ENCODE data around the gene STBD1. TPM values are rescaled to one million over a fixed set of nuclear protein-coding genes. Genes with fewer than 3 reads are reported as not detected.
"Not testable (repeated sequence)": the region's sequence is repeated elsewhere in the genome, so short reads cannot be mapped to it uniquely, and the experiment has no call there.

STBD1 gene
- polyA plus RNA-seq, 1 of the 3 experiments (the other 2 are of a cell fraction) = 1.6 TPM

GRCh38 chr4:76283900-76284299 lies 22.6 kb upstream of the STBD1 start:
- no peaks in the 10 kb centered on the region for H3F3A ChIP-seq (replicated peaks; ENCODE audit: insufficient read depth)
- CTCF ChIA-PET = interaction anchor here (0.7 kb wide), 1 partner anchor 77 kb away, joined by 3 read pairs; no protein-coding TSS in a partner anchor
- TF ChIP-seq TEAD4 (IDR thresholded peaks at IDR 0.05; ENCODE audit: borderline replicate concordance, insufficient read depth) = no peak
- H3K9ac ChIP-seq = no peak overlapping the region
- H3K9me3 ChIP-seq = peaks cover 5% of the 10 kb centered on the region; the same call in 1 of the 2 replicates
- H3K27me3 ChIP-seq (ENCODE audit: insufficient read depth) = no peaks in the 10 kb centered on the region
- no peak overlapping the region for H3K4me3 ChIP-seq (ENCODE audit: low read depth in 2 of 2, low read length in 1 of 2)
- no peaks in the 10 kb centered on the region for H3K79me2 ChIP-seq (ENCODE audit: insufficient read depth)
- no peak overlapping the region for H3K27ac ChIP-seq (ENCODE audit: low read depth in 2 of 2, low read length in 1 of 2)
- no peak for DNase-seq
- WGBS (ENCODE audit: low lambda C conversion rate) = 68% methylated on average over 4 of the region's 4 CpGs
- peaks cover 0 to 4% of the 10 kb centered on the region in 2 experiments; a peak in 1 of 4 replicates for H3K4me1 ChIP-seq (ENCODE audit: control insufficient read depth in 1 of 2, insufficient read depth in 2 of 2, low read depth in 1 of 2, low read length in 1 of 2)
- H2AFZ ChIP-seq (ENCODE audit: low read depth) = no peak overlapping the region
- no peaks in the 10 kb centered on the region for H3K36me3 ChIP-seq (replicated peaks in 1 of 2; ENCODE audit: control insufficient read depth in 1 of 2, insufficient read depth in 2 of 2, low read length in 1 of 2)
- no peak overlapping the region for H3K4me2 ChIP-seq
- no peaks in the 10 kb centered on the region for H4K20me1 ChIP-seq (ENCODE audit: insufficient read depth)
- no peaks in the 10 kb centered on the region for H3K9me2 ChIP-seq
- POLR2A ChIA-PET = no interaction called here

- H2AFZ ChIP-seq (ENCODE audit: low read depth); H3K27ac ChIP-seq (ENCODE audit: low read depth in 2 of 2, low read length in 1 of 2); DNase-seq; H3K27me3 ChIP-seq (ENCODE audit: insufficient read depth); H3K9ac ChIP-seq; H3K9me2 ChIP-seq; H4K20me1 ChIP-seq (ENCODE audit: insufficient read depth); H3K4me1 ChIP-seq (ENCODE audit: control insufficient read depth in 1 of 2, insufficient read depth in 2 of 2, low read depth in 1 of 2, low read length in 1 of 2); H3K4me3 ChIP-seq (ENCODE audit: low read depth in 2 of 2, low read length in 1 of 2); H3K4me2 ChIP-seq; H3K79me2 ChIP-seq (ENCODE audit: insufficient read depth); H3K36me3 ChIP-seq (replicated peaks in 1 of 2; ENCODE audit: control insufficient read depth in 1 of 2, insufficient read depth in 2 of 2, low read length in 1 of 2); POLR2A ChIA-PET; H3K9me3 ChIP-seq; H3F3A ChIP-seq (replicated peaks; ENCODE audit: insufficient read depth); CTCF ChIA-PET: not testable (repeated sequence)
- 15% methylated on average over 3 of the region's 3 CpGs for WGBS (ENCODE audit: low lambda C conversion rate)
Measured at GRCh38 chr4:76287811-76288210, 18.7 kb upstream of the STBD1 start.

- WGBS (ENCODE audit: low lambda C conversion rate) = 71% methylated on average over 3 of the region's 3 CpGs
- Histone ChIP-seq H4K20me1 (ENCODE audit: insufficient read depth) (no peaks in the 10 kb centered on the region), H3K4me2 (no peak overlapping the region), H3K36me3 (replicated peaks in 1 of 2; ENCODE audit: control insufficient read depth in 1 of 2, insufficient read depth in 2 of 2, low read length in 1 of 2) (no peaks in the 10 kb centered on the region), H3K4me1 (ENCODE audit: control insufficient read depth in 1 of 2, insufficient read depth in 2 of 2, low read depth in 1 of 2, low read length in 1 of 2) (no peaks in the 10 kb centered on the region), H3K9me3 (no peaks in the 10 kb centered on the region), H3K27ac (ENCODE audit: low read depth in 2 of 2, low read length in 1 of 2) (no peak overlapping the region), H3K79me2 (ENCODE audit: insufficient read depth) (no peaks in the 10 kb centered on the region), H3F3A (replicated peaks; ENCODE audit: insufficient read depth) (no peaks in the 10 kb centered on the region), H3K9ac (no peak overlapping the region), H3K27me3 (ENCODE audit: insufficient read depth) (no peaks in the 10 kb centered on the region), H3K9me2 (no peaks in the 10 kb centered on the region), H3K4me3 (ENCODE audit: low read depth in 2 of 2, low read length in 1 of 2) (no peak overlapping the region), H2AFZ (ENCODE audit: low read depth) (no peak overlapping the region)
- POLR2A ChIA-PET = interaction anchor here (2.1 kb wide), 1 partner anchor 13 kb away, joined by 6 read pairs; no protein-coding TSS in a partner anchor
- TF ChIP-seq TCF12 (IDR thresholded peaks at IDR 0.05) = no peak
- no peak for TF ChIP-seq TAF1 (IDR thresholded peaks at IDR 0.05; ENCODE audit: borderline replicate concordance, low read depth, low read length)
- TF ChIP-seq FOXM1 (IDR thresholded peaks at IDR 0.05; ENCODE audit: low read depth) = no peak
- no peak for DNase-seq
- CTCF ChIA-PET = no interaction called here
Measured at GRCh38 chr4:76292730-76293129, 13.8 kb upstream of the STBD1 start.

GRCh38 chr4:76293772-76294171 lies 12.8 kb upstream of the STBD1 start:
- no peak overlapping the region for H3K27ac ChIP-seq (ENCODE audit: low read depth in 2 of 2, low read length in 1 of 2)

More at GRCh38 chr4:76293772-76294171, 12.8 kb upstream of the STBD1 start:
- CTCF ChIA-PET = interaction anchor here (0.8 to 1.5 kb wide), 4 partner anchors 9 to 113 kb away, joined by 3 to 4 read pairs (median 3); partner anchors contain the start of gene STBD1
- H3K9me2 ChIP-seq = no peaks in the 10 kb centered on the region
- POLR2A ChIA-PET = interaction anchor here (2.1 kb wide), 1 partner anchor 12 kb away, joined by 6 read pairs; no protein-coding TSS in a partner anchor
- H3K9ac ChIP-seq = no peak overlapping the region
- H3K4me2 ChIP-seq = no peak overlapping the region
- TF ChIP-seq EP300 (IDR thresholded peaks at IDR 0.05; ENCODE audit: borderline replicate concordance in 1 of 2, low read depth in 1 of 2, low read length in 1 of 2) (no peak), POLR2AphosphoS5 (IDR thresholded peaks at IDR 0.05; ENCODE audit: low read depth, low read length) (no peak), JUND (IDR thresholded peaks at IDR 0.05) (no peak), PBX3 (IDR thresholded peaks at IDR 0.05) (no peak), CHD2 (IDR thresholded peaks at IDR 0.05; ENCODE audit: low read length, partially characterized antibody) (no peak), MAX (IDR thresholded peaks at IDR 0.05; ENCODE audit: low read depth) (no peak), NFIC (IDR thresholded peaks at IDR 0.05; ENCODE audit: borderline replicate concordance) (no peak), RFX5 (IDR thresholded peaks at IDR 0.05; ENCODE audit: low read length) (no peak), TCF12 (IDR thresholded peaks at IDR 0.05) (no peak), GABPA (IDR thresholded peaks at IDR 0.05; ENCODE audit: low read depth) (no peak), EZH2phosphoT487 (IDR thresholded peaks at IDR 0.05; ENCODE audit: borderline replicate concordance, low read depth) (no peak), FOSL2 (IDR thresholded peaks at IDR 0.05; ENCODE audit: borderline replicate concordance, low read depth) (no peak), RCOR1 (IDR thresholded peaks at IDR 0.05; ENCODE audit: low read length) (no peak), TAF1 (IDR thresholded peaks at IDR 0.05; ENCODE audit: borderline replicate concordance, low read depth, low read length) (no peak)
- no peaks in the 10 kb centered on the region for H4K20me1 ChIP-seq (ENCODE audit: insufficient read depth)
- no peaks in the 10 kb centered on the region for H3F3A ChIP-seq (replicated peaks; ENCODE audit: insufficient read depth)
- WGBS (ENCODE audit: low lambda C conversion rate) = 29% methylated on average over 2 of the region's 2 CpGs
- H3K9me3 ChIP-seq = 0 out of 2 replicates have a peak, but pooled peaks cover 4% of the 10 kb centered on the region
- DNase-seq = no peak
- H2AFZ ChIP-seq (ENCODE audit: low read depth) = no peak overlapping the region
- no peaks in the 10 kb centered on the region for H3K4me1 ChIP-seq (ENCODE audit: control insufficient read depth in 1 of 2, insufficient read depth in 2 of 2, low read depth in 1 of 2, low read length in 1 of 2)
- H3K36me3 ChIP-seq (replicated peaks in 1 of 2; ENCODE audit: control insufficient read depth in 1 of 2, insufficient read depth in 2 of 2, low read length in 1 of 2) = peaks cover 0 to 4% of the 10 kb centered on the region in 2 experiments
- no peak overlapping the region for H3K4me3 ChIP-seq (ENCODE audit: low read depth in 2 of 2, low read length in 1 of 2)
- no peaks in the 10 kb centered on the region for H3K79me2 ChIP-seq (ENCODE audit: insufficient read depth)
- no peaks in the 10 kb centered on the region for H3K27me3 ChIP-seq (ENCODE audit: insufficient read depth)
